SKM-1 treated with dmso at 0.1 percent for 144 hours (cell line): ENCODE measurements around the gene GEMIN2.
"Not testable (repeated sequence)": the region's sequence is repeated elsewhere in the genome, so short reads cannot be mapped to it uniquely, and the experiment has no call there.

Experiments
- DNase-seq: peaks from one replicate; lab custom pipeline; 2025; ENCODE audit not compliant: unreplicated experiment; lab: John Stamatoyannopoulos, UW

The GEMIN2 gene

DNA sequence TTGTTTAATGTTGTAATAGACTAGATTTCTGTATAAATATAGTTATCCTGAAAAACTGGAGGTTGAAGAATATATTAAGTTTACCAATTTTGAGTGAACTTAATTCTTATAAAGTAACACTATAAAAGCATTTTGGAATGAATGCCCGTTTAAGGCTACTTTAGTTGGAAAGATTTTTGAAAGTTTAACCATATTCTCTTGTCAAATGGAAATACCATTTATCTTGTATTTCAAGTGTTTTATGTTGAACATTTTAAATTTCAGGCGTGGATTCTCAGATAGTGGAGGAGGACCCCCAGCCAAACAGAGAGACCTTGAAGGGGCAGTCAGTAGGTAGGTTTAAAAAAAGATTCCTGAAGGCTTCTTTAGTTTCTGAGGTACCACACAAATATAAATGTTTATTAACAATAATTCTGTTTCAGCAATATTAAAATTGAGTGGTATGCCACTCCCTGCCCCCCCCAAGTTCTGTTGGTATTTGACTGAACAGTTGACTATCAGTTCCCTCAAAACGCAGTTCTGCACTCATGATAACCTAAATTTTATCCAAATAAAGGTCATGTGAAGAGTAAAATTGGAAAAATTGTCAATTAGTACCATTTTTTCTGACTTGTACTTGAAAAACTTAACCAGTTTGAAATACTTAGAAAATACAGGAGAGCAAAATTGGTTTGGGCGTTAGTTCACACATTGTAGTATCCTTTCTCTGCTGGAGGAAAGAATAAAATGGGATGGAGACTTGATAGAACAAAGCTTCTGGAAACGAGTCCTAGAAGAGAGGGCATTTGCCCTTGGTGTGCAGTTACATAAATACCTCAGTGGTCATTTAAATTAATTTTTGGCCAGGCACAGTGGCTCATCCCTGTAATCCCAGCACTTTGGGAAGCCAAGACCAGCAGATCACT lies 62.4 kb downstream of the GEMIN2 start:
- no peak for DNase-seq

DNA sequence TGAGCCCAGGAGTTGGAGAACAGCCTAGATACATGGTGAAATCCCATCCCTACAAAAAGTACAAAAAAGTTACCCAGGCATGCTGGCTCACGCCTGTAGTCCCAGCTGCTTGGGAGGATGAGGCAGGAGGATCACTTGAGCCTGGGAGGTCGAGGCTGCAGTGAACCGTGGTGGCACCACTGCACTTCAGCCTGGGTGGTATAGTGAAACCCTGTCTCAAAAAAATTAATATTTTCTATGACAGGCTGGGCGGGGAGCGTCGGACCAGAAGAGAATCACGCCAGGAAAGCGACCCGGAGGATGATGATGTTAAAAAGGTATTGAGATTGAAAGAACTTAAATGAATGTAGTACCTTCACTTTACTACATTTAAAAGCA lies 63.0 kb downstream of the GEMIN2 start:
- DNase-seq = no peak

DNA sequence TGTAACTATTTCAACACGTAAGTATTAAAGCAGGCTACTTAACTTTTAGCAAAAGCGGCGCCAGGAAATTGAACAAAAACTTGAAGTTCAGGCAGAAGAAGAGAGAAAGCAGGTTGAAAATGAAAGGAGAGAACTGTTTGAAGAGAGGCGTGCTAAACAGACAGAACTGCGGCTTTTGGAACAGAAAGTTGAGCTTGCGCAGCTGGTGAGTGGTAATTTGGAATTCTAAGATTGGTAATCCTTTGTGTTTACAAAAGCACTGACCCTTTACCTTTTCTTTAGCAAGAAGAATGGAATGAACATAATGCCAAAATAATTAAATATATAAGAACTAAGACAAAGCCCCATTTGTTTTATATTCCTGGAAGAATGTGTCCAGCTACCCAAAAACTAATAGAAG lies 64.9 kb downstream of the GEMIN2 start:
- no peak for DNase-seq

DNA sequence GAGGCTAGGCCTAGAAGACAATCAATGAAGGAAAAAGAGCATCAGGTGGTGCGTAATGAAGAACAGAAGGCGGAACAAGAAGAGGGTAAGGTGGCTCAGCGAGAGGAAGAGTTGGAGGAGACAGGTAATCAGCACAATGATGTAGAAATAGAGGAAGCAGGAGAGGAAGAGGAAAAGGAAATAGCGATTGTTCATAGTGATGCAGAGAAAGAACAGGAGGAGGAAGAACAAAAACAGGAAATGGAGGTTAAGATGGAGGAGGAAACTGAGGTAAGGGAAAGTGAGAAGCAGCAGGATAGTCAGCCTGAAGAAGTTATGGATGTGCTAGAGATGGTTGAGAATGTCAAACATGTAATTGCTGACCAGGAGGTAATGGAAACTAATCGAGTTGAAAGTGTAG lies 66.4 kb downstream of the GEMIN2 start:
- no peak for DNase-seq

DNA sequence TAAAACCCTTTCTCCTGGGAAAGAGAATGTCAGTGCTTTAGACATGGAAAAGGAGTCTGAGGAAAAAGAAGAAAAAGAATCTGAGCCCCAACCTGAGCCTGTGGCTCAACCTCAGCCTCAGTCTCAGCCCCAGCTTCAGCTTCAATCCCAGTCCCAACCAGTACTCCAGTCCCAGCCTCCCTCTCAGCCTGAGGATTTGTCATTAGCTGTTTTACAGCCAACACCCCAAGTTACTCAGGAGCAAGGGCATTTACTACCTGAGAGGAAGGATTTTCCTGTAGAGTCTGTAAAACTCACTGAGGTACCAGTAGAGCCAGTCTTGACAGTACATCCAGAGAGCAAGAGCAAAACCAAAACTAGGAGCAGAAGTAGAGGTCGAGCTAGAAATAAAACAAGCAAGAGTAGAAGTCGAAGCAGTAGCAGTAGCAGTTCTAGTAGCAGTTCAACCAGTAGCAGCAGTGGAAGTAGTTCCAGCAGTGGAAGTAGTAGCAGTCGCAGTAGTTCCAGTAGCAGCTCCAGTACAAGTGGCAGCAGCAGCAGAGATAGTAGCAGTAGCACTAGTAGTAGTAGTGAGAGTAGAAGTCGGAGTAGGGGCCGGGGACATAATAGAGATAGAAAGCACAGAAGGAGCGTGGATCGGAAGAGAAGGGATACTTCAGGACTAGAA lies 67.0 kb downstream of the GEMIN2 start:
- DNase-seq = no peak

DNA sequence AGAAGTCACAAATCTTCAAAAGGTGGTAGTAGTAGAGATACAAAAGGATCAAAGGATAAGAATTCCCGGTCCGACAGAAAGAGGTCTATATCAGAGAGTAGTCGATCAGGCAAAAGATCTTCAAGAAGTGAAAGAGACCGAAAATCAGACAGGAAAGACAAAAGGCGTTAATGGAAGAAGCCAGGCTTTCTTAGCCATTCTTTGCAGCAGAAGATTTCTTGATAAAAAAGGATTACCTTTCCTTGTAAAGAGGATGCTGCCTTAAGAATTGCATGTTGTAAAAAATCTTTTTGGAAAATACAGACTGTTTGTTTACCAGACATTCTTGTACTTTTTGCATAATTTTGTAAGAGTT lies 67.5 kb downstream of the GEMIN2 start:
- DNase-seq = no peak

DNA sequence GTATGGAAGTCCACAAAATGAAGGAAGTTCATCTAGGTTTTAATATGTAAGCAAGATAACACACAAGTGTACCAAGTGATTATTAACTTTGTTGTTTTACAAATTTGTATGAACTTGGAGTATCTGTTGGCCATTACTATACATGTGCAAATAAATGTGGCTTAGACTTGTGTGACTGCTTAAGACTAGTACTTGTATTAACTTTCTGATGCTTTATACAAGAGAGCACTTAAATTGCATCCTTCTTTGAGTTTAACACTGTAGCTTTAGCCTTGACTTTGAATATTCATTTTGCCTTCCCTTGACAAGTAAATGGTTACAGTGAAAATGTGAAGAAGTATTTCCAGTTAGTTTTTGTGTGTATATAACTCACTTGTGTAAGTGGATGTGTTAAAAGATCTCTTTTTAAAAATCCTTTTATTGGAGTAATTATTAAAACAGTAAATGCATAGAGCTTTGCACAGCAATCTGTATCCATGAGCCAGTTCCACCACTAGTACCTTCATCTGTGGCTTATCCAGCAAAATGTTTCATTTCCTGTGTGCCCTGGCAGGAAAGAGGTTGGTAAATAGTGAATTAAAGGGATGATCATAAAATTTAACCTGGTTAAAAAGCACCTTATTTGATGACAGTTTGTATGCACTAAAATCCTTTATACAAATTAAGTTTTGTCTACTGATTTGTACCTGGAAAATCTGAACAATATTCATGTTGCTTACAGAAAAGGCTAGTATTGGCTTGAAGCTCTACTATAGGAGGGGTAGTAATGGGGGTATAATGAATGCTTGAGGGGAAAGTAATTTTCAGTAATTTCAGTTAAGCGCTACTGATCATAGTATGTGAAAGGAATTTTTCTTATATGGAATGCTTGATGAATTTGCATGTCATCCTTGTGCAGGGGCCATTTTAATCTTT lies 68.9 kb downstream of the GEMIN2 start:
- DNase-seq = no peak

DNA sequence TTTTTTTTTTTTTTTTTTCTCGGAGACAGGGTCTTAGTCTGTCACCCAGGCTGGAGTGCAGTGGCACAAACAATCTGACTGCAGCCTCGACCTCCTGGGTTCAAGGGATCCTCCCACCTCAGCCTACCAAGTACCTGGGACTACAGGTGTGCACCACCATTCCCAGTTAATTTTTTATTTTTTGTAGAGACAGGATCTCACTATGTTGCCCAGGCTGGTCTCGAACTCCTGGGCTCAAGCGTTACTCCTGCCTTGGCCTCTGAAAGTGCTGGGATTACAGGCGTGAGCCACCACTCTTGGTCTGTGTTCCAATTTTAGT lies 69.5 kb downstream of the GEMIN2 start:
- DNase-seq = not testable (repeated sequence)

DNA sequence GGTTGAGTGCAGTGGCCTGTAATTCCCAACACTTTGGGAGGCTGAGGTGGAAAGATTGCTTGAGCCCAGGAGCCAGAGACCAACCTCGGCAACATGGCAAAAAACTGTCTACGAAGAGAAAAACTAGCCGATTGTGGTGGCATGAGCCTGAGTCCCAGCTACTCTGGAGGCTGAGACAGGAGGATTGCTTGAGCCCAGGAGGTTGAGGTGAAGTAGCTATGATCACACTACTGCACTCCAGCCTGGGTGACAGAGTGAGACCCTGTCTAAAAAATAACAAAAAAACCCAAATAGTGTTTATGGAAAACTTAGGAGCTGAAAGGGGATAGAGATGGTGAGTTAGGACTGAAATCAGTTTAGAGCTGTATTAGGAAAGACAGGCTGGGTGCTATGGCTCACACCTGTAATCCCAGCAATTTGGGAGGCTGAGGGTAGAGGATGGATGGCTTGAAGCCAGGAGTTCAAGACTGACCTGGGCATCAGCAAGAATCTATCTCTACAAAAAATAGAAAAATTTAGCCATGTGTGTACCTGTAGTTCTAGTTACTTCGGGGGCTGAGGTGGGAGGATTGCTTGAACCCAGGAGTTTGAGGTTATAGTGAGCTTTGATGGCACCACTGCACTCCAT lies 70.6 kb downstream of the GEMIN2 start:
- DNase-seq = no peak

DNA sequence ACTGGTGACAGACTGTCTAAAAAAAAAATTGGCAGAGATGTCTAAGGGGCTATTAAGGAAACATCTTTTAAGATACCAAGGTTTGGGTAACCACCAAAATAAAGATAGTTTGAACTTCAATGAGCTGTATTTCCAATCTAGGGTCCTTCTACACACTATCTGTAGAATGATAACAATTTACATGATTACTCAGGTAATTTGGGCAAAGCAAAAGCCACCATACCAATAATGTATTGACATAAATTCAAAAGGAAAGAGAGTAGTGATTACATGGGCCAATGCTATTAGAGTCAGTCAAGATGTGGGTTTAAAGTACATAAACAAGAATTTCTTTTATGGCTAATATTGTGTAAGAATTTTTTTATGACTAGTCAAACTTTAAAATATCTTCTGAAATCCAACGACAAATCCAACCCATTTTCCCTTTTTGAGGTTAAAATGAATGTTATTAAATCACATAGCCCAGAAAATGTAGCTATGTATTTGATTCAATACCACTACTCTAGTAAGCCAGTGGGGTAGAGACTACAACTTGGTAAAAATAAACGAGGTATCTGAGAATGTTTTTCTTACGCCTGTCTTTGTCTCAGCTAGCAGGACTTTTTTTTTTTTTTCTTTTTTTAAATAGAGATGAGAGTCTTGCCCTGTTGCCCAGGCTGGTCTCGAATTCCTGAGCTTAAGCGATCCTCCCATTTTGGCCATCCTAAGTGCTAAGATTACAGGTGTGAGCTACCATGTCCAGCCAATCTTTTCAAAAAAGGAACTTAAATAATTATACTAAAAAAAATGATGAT lies 71.3 kb downstream of the GEMIN2 start:
- no peak for DNase-seq
